Stimulated activated naive B cell treated with anti-CD40 and anti-IgM and Interleukin-4, amounts not matched to agents 10 μg/mL and 1 μg/mL and 100 μg/mL, for 72 hours (primary cell): Measurements from ENCODE around the gene TM4SF5.

Experiments used
- ATAC-seq, 2 donors: fragments of 150-1000 bp; cut with Tn5 transposase; replicated peaks; 2 replicates each; pipeline ENCODE4 v1.10.0; 2021; ENCODE audit warnings: moderate library complexity in 1 of 2
- DNase-seq: peaks from one replicate; pipeline ENCODE4 v3.0.0; 2021
- H3K27ac Mint-ChIP-seq: one replicate; pipeline ENCODE4 v1.8.0; 2022; ENCODE audit warnings: mild to moderate bottlenecking, mixed read lengths
- H3K27me3 Mint-ChIP-seq, 2 donors: one replicate each; pipeline ENCODE4 v1.8.0; 2022; ENCODE audit warnings: mixed read lengths in 2 of 2
- H3K36me3 Mint-ChIP-seq, 2 donors: one replicate each; pipeline ENCODE4 v1.8.0; 2022; ENCODE audit warnings: mixed read lengths in 2 of 2, mild to moderate bottlenecking in 1 of 2
- H3K4me1 Mint-ChIP-seq, 2 donors: one replicate each; pipeline ENCODE4 v1.8.0; 2022; ENCODE audit warnings: mixed read lengths in 2 of 2, mild to moderate bottlenecking in 1 of 2
- H3K4me3 Mint-ChIP-seq, 2 donors: one replicate each; pipeline ENCODE4 v1.8.0; 2022; ENCODE audit warnings: mild to moderate bottlenecking in 2 of 2, mixed read lengths in 2 of 2, moderate library complexity in 1 of 2
- H3K9me3 Mint-ChIP-seq, 2 donors: one replicate each; pipeline ENCODE4 v1.8.0; 2022; ENCODE audit warnings: mixed read lengths in 2 of 2, mild to moderate bottlenecking in 1 of 2

TM4SF5 gene, protein sequence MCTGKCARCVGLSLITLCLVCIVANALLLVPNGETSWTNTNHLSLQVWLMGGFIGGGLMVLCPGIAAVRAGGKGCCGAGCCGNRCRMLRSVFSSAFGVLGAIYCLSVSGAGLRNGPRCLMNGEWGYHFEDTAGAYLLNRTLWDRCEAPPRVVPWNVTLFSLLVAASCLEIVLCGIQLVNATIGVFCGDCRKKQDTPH

GRCh38 chr17:4771519-4772234 is at the start of gene TM4SF5:
TM4SF5 (plus strand) TSS chr17:4771886; CDS start chr17:4771923, 37 bp downstream.
- H3K4me1 Mint-ChIP-seq, result peaks cover 1 to 5% of the 10 kb centered on the region in 2 donors
- no peak for ATAC-seq
- H3K9me3 Mint-ChIP-seq, result no peaks in the 10 kb centered on the region
- no peak within 1 kb of the TSS for H3K27ac Mint-ChIP-seq
- no peak for DNase-seq
- no peaks in the 10 kb centered on the region for H3K36me3 Mint-ChIP-seq
- H3K27me3 Mint-ChIP-seq, result peaks cover 12 to 31% of the 10 kb centered on the region in 2 donors
- no peak within 1 kb of the TSS for H3K4me3 Mint-ChIP-seq

DNA sequence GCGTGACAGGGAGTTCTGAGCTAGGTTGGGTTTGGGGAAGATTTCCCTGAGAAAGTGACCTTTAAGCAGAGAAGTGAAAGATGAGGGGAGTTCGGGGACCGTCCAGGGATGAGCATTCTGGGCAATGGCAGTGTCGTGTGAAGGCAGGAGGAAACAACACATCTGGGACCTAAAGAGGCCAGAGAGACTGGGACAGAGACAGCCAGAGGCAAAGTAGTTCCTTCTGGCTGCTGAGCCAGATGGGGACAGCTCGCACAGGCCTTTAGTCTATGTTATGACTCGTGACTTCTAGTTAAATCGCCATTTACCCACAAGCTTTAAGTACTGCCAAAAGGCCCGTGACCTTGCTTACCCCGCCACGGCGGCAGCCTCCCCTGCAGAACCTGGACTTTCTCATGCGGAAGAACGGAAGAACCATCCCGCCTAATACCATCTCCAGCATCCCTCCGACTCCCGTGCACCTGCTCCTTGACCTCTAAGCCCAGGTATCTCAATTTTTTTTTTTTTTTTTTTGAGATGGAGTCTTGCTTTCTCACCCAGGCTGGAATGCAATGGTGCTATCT is 48.9 kb upstream of the TM4SF5 start:
- Mint-ChIP-seq H3K9me3 (peaks cover 0 to 4% of the 10 kb centered on the region in 2 donors), H3K4me3 (peak overlapping the region in 1 of 2 donors; percentile 19), H3K4me1 (peaks cover 19 to 23% of the 10 kb centered on the region in 2 donors), H3K27me3 (no peaks in the 10 kb centered on the region), H3K36me3 (peaks cover 21 to 40% of the 10 kb centered on the region in 2 donors), H3K27ac (peak overlapping the region; percentile 87)
- ATAC-seq (peak; percentile 73 to 74), DNase-seq (no peak)

GRCh38 chr17:4724650-4725049 is 47.0 kb upstream of the TM4SF5 start:
- H3K4me1 Mint-ChIP-seq, result peaks cover 22 to 26% of the 10 kb centered on the region in 2 donors
- DNase-seq (no peak), ATAC-seq (no peak)
- no peak overlapping the region for H3K27ac Mint-ChIP-seq
- no peak overlapping the region for H3K4me3 Mint-ChIP-seq
- peaks cover 0 to 4% of the 10 kb centered on the region in 2 donors for H3K9me3 Mint-ChIP-seq
- no peaks in the 10 kb centered on the region for H3K27me3 Mint-ChIP-seq
- H3K36me3 Mint-ChIP-seq, result peaks cover 10 to 22% of the 10 kb centered on the region in 2 donors

GRCh38 chr17:4725646-4726310 is 45.9 kb upstream of the TM4SF5 start:
- ATAC-seq, result no peak
- Mint-ChIP-seq H3K4me3 (no peak overlapping the region), H3K4me1 (peaks cover 26 to 32% of the 10 kb centered on the region in 2 donors), H3K27me3 (no peaks in the 10 kb centered on the region), H3K27ac (peak overlapping the region; percentile 91), H3K36me3 (peaks cover 5 to 10% of the 10 kb centered on the region in 2 donors), H3K9me3 (peaks cover 0 to 4% of the 10 kb centered on the region in 2 donors)
- DNase-seq, result no peak

DNA sequence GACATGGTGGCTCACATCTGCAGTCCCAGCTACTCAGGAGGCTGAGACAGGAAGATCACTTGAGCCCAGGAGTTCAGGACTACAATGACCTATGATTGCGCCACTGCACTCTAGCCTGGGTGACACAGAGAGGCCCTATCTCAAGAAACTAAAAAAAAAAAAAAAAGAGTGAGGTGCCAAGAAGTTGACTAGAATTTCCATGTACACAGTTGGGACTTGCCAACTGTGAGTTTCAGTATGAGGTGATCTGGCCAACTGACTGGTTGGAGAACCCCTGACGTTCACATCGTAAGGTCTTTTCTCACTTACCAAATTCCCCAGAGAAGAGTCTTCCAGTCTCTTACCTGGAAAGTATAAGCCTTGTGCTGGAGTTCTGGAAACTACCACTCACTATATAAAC is 43.6 kb upstream of the TM4SF5 start:
- Mint-ChIP-seq H3K4me3 (no peak overlapping the region), H3K36me3 (peaks cover 3% of the 10 kb centered on the region in 2 donors), H3K4me1 (peaks cover 20 to 42% of the 10 kb centered on the region in 2 donors), H3K27ac (peak overlapping the region; percentile 59), H3K27me3 (no peaks in the 10 kb centered on the region), H3K9me3 (peaks cover 0 to 4% of the 10 kb centered on the region in 2 donors)
- ATAC-seq, result peak in 1 of 2 donors; percentile 24
- DNase-seq, result no peak

GRCh38 chr17:4733073-4733531 is 38.6 kb upstream of the TM4SF5 start:
- Mint-ChIP-seq H3K4me1 (peaks cover 31 to 57% of the 10 kb centered on the region in 2 donors), H3K27ac (peak overlapping the region; percentile 69), H3K4me3 (peak overlapping the region; percentile 4 to 55), H3K9me3 (no peaks in the 10 kb centered on the region), H3K36me3 (peaks cover 0 to 6% of the 10 kb centered on the region in 2 donors), H3K27me3 (no peaks in the 10 kb centered on the region)
- ATAC-seq (peak; percentile 78 to 79), DNase-seq (peak; percentile 65)

GRCh38 chr17:4734857-4735475 is 36.7 kb upstream of the TM4SF5 start:
- Mint-ChIP-seq H3K4me1 (peaks cover 41 to 70% of the 10 kb centered on the region in 2 donors), H3K27ac (peak overlapping the region; percentile 39), H3K9me3 (no peaks in the 10 kb centered on the region), H3K4me3 (no peak overlapping the region), H3K27me3 (peaks cover 0 to 1% of the 10 kb centered on the region in 2 donors), H3K36me3 (peaks cover 0 to 6% of the 10 kb centered on the region in 2 donors)
- no peak for DNase-seq
- no peak for ATAC-seq

DNA sequence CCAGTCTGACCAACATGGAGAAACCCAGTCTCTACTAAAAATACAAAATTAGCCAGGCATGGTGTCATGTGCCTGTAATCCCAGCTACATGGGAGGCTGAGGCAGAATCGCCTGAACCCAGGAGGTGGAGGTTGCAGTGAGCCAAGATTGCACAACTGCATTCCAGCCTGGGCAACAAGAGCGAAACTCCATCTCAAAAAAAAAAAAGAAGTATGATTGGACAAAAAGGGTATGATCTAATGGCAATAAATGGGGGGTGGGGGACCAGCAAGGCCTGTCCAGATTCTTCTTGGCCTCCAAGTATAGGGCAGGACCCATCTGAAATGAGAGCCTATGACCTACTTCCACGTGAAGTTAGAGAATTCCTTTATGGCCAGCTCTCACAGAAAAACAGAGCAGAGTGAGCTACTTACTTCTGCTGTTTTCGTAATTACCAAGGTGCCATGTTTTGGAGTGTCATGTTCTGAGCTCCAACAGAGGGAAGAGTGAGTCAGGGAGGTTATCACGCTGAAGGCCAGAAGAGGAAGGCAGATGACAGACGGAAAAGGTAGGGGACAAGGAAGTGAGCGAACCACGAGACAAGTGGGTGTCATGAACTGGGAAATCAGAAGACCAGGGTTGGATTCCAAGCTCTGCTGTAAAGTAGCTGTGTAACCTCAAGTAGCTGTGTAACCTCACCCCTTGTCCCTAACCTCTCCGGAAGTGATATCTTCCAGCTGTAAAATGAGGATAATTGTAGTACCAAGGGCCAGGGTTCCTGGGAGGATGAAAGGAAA is 35.6 kb upstream of the TM4SF5 start:
- Mint-ChIP-seq H3K4me1 (peaks cover 42 to 71% of the 10 kb centered on the region in 2 donors), H3K27ac (no peak overlapping the region), H3K27me3 (peaks cover 6 to 11% of the 10 kb centered on the region in 2 donors), H3K4me3 (no peak overlapping the region), H3K36me3 (peaks cover 0 to 6% of the 10 kb centered on the region in 2 donors), H3K9me3 (no peaks in the 10 kb centered on the region)
- DNase-seq, result no peak
- ATAC-seq, result no peak

GRCh38 chr17:4738136-4739121 is 33.3 kb upstream of the TM4SF5 start:
- H3K4me1 Mint-ChIP-seq, result peaks cover 37 to 60% of the 10 kb centered on the region in 2 donors
- H3K27ac Mint-ChIP-seq, result peak overlapping the region; percentile 91
- H3K9me3 Mint-ChIP-seq, result no peaks in the 10 kb centered on the region
- H3K27me3 Mint-ChIP-seq, result peaks cover 14 to 26% of the 10 kb centered on the region in 2 donors
- peak overlapping the region; percentile 77 to 81 for H3K4me3 Mint-ChIP-seq
- H3K36me3 Mint-ChIP-seq, result peaks cover 0 to 3% of the 10 kb centered on the region in 2 donors
- peak; percentile 7 to 11 for ATAC-seq
- DNase-seq, result no peak

DNA sequence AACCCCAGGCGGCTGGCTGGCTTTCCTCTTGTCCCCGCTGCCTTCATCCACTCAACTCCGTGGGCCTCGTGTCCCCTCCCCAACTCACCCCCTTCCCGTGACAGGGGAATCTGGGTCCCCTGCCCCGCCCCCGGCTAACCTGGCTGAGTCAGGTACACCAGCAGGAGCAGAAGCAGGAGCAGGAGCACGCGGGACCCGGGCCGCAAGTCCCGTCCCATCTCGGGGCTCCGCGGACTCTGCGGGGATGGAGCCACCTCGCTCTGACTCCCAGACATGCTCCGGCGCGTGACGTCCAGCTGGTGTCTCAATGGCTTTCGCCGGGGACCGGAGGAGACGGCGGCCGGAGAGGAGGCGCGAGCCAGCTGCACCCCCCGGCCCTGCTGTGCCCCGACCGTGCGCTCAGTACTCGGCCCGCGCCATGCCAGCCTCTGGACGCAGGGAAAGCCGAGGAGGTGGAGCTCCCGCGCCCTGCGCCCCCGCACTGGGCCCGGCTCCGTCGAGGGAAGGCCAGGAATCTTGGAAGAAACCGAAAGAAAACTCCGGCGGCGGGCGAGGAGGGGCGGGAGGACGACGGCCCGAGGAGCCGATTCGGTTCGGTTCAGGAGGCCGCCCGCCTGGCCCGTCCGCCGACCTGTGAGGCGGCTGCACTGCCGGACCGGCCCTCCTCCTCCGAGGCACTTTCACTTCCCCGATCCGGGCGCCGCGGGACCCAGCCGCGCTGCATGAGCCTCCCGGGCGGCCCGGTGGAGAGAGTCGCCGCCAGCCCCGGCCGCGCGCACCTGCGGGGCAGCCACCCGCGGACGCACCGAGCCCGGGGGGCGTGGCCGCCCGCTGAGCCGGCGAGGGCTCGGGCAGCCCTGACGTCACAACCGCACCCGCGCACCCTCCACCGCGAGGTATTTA is 32.3 kb upstream of the TM4SF5 start, which contains the start of the genes CXCL16 and ZMYND15:
CXCL16 (minus strand) TSS at position 807 of the 903 bp plus-strand sequence; CDS start at position 218, 589 bp downstream.
ZMYND15 (plus strand) TSS at position 712 of the 903 bp plus-strand sequence. CDS start 716 bp downstream, outside the sequence.
- H3K4me1 Mint-ChIP-seq, result peaks cover 33 to 52% of the 10 kb centered on the region in 2 donors
- ATAC-seq (peak; percentile 80 to 87), DNase-seq (peak; percentile 52)
- peak within 1 kb of the TSS; percentile 77 to 81 for H3K4me3 Mint-ChIP-seq
- H3K27ac Mint-ChIP-seq, result peak within 1 kb of the TSS; percentile 91
- no peaks in the 10 kb centered on the region for H3K9me3 Mint-ChIP-seq
- peaks cover 0 to 3% of the 10 kb centered on the region in 2 donors for H3K36me3 Mint-ChIP-seq
- H3K27me3 Mint-ChIP-seq, result peaks cover 24 to 35% of the 10 kb centered on the region in 2 donors

DNA sequence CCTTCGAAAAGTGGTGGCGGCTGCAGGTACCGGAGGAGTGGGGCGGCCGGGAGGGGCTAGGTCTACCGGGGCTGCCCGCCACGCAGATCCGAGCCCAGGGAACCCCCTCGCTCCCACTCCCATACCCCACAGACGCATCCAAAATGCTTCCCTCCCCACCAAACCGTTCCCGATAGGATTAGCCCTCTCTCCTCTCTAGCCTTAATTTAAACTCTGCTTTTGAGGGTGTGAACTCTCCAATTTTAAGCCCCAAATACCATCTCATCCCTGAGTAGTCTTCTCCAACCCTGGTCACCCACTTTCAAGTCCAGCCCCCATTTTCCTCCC is 31.7 kb upstream of the TM4SF5 start:
- DNase-seq, result no peak
- H3K27ac Mint-ChIP-seq, result peak overlapping the region; percentile 43
- peak overlapping the region; percentile 76 to 77 for H3K4me3 Mint-ChIP-seq
- no peak for ATAC-seq
- peaks cover 29 to 50% of the 10 kb centered on the region in 2 donors for H3K4me1 Mint-ChIP-seq
- peaks cover 0 to 3% of the 10 kb centered on the region in 2 donors for H3K36me3 Mint-ChIP-seq
- peaks cover 30 to 38% of the 10 kb centered on the region in 2 donors for H3K27me3 Mint-ChIP-seq
- no peaks in the 10 kb centered on the region for H3K9me3 Mint-ChIP-seq
